Stimulated activated effector memory CD8-positive, alpha-beta T cell treated with anti-CD3 and anti-CD28 coated beads, Interleukin-12 subunit alpha, Interleukin-12 subunit beta, amount 100 ng/mL, for 72 hours (primary cell): ENCODE results near the gene STK11.

Experiments
- ATAC-seq: fragments of 150-1000 bp; cut with Tn5 transposase; 2 replicates; pipeline ENCODE4 v1.10.0; 2021
- DNase-seq, 2 donors: peaks; one replicate each; pipeline ENCODE4 v3.0.0; 2021 to 2022; ENCODE audit warnings: low spot score in 2 of 2
- H3K27ac Mint-ChIP-seq: one replicate; pipeline ENCODE4 v1.8.0; 2022; ENCODE audit warnings: mild to moderate bottlenecking, mixed read lengths
- H3K36me3 Mint-ChIP-seq: one replicate; pipeline ENCODE4 v1.8.0; 2022; ENCODE audit warnings: mild to moderate bottlenecking, mixed read lengths
- H3K4me1 Mint-ChIP-seq: one replicate; pipeline ENCODE4 v1.8.0; 2022; ENCODE audit warnings: mixed read lengths
- H3K4me3 Mint-ChIP-seq: one replicate; pipeline ENCODE4 v1.8.0; 2022; ENCODE audit warnings: mild to moderate bottlenecking, mixed read lengths
- H3K9me3 Mint-ChIP-seq: one replicate; pipeline ENCODE4 v1.8.0; 2022; ENCODE audit warnings: mixed read lengths

Gene STK11

DNA sequence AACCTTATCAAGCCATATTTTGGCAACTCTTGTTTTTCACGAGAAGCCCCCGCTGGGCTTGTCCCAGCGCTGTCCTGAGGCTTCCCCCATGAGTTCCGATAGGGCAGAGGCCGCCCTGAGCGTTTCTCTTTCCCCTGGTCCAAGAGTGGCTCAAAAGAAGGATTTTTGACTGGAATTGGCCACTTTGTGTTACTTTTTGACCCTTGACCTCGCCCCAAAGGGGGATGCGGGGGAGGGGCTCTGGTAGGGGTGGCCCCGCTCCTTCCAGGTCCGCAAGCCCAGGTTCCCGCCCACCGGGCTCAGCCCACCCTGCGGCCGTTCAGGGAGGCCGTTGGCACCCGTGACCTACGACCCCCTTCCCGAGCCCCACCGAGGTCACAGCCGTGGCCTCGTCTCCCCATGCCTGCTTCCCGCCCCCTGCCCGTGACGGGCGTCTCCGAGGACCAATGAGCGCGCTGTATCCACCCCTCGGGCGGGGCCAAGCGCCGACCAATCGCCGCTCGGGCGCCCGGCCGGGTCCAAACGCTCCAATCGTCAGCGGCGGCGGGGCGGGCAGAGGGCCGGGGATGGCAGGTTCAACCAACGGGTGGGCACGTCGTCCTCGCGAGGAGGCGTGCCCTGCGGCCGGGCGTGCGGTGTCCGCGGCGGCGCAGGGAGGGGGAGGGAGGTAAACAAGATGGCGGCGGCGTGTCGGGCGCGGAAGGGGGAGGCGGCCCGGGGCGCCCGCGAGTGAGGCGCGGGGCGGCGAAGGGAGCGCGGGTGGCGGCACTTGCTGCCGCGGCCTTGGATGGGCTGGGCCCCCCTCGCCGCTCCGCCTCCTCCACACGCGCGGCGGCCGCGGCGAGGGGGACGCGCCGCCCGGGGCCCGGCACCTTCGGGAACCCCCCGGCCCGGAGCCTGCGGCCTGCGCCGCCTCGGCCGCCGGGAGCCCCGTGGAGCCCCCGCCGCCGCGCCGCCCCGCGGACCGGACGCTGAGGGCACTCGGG, at the start of gene STK11:
Gene STK11, plus strand, starts transcription at position 665 of the 986 bp plus-strand sequence. CDS start 1,136 bp downstream, outside the sequence.
- H3K4me3 Mint-ChIP-seq, result peak within 1 kb of the TSS; percentile 98
- DNase-seq (peak; percentile 100), ATAC-seq (peak; percentile 97)
- peaks cover 35% of the 10 kb centered on the region for H3K4me1 Mint-ChIP-seq
- peak within 1 kb of the TSS; percentile 97 for H3K27ac Mint-ChIP-seq
- peaks cover 30% of the 10 kb centered on the region for H3K36me3 Mint-ChIP-seq
- H3K9me3 Mint-ChIP-seq, result no peaks in the 10 kb centered on the region

GRCh38 chr19:1156305-1156801, 49.2 kb upstream of the STK11 start:
- DNase-seq, result no peak
- H3K36me3 Mint-ChIP-seq, result peaks cover 24% of the 10 kb centered on the region
- H3K4me3 Mint-ChIP-seq, result no peak overlapping the region
- no peaks in the 10 kb centered on the region for H3K4me1 Mint-ChIP-seq
- H3K27ac Mint-ChIP-seq, result no peak overlapping the region
- no peak for ATAC-seq
- H3K9me3 Mint-ChIP-seq, result no peaks in the 10 kb centered on the region

DNA sequence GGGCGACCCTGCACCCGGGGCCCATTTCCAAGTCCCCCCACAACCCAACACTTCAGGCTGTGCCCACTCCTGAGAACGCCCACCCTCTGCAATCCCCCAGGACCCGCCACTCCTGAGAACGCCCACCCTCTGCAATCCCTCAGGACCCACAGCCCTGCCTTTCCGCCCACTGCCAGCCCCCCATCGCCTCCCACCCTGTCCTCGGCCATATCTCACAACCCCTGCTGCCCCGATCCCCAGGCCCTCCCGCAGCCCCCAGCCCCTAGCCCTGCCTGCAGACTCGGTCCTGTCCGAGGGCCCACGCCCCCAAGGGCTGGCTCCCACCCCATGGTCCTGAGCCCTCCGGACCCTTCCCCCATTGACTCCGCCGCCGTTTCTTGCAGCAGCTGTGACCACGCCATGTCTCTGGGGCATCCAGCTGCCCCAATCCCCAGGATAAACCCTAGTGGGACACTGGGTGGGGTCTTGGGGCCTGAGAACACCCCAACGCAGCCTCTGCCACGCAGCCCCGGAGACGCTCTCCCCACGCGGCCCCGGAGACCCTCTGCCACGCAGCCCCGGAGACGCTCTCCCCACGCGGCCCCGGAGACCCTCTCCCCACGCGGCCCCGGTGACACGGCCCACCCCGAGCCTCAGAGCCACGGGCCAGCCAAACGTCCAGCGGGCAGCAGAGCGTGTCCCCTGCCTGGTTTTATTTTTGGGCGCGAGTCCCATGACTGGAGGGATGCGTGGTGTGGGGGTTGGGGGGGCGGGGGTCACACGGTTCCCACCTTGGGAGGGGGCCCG, 48.6 kb upstream of the STK11 start:
- no peaks in the 10 kb centered on the region for H3K9me3 Mint-ChIP-seq
- peaks cover 17% of the 10 kb centered on the region for H3K36me3 Mint-ChIP-seq
- no peak for DNase-seq
- ATAC-seq, result peak; percentile 9
- no peak overlapping the region for H3K27ac Mint-ChIP-seq
- no peak overlapping the region for H3K4me3 Mint-ChIP-seq
- H3K4me1 Mint-ChIP-seq, result no peaks in the 10 kb centered on the region

GRCh38 chr19:1157931-1158884, 47.4 kb upstream of the STK11 start:
- Mint-ChIP-seq H3K4me1 (peaks cover 7% of the 10 kb centered on the region), H3K27ac (no peak overlapping the region), H3K36me3 (peaks cover 5% of the 10 kb centered on the region), H3K9me3 (no peaks in the 10 kb centered on the region), H3K4me3 (no peak overlapping the region)
- ATAC-seq, result no peak
- DNase-seq, result no peak

- no peak overlapping the region for H3K4me3 Mint-ChIP-seq
Observed at GRCh38 chr19:1158885-1159448, 46.6 kb upstream of the STK11 start.

DNA sequence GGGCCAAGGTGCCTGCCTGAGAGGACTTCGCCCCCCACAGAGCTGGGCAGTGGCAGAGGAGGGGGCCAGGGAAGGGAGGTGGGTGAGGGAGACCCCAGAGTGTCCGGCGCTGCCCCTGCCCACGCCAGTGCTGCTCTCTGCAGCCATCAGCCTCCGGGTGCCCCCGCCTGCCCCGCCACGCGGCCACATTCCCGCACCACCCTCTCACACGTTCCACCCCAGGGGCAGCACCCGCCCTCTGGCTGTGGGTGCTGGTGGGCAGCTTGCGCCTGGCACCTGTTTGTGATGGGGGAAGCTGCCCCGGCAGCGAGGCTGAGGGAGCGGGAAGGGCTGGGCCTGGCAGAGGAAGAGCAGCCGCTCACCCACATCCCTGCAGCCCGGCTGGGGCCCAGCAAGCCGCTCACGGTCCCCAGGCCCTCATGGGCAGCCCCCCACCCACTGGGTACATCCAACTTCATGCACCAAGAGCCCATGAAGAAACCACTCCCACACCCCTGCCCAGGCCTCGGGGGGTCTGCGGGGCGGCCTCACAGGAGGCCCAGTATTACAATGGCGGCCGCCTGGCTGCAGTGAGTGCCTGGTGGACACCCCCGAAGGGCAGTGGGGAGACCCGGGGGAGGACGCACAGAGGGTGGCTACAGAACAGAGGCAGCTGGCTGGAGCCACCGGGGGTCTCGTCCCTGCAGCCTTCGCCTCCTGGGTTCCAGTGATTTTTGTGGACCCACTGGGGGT, 45.5 kb upstream of the STK11 start:
- Mint-ChIP-seq H3K4me1 (peaks cover 9% of the 10 kb centered on the region), H3K9me3 (no peaks in the 10 kb centered on the region), H3K27ac (no peak overlapping the region), H3K36me3 (no peaks in the 10 kb centered on the region), H3K4me3 (no peak overlapping the region)
- DNase-seq, result no peak
- ATAC-seq, result no peak

More at GRCh38 chr19:1158885-1159448, 46.6 kb upstream of the STK11 start:
- Mint-ChIP-seq H3K9me3 (no peaks in the 10 kb centered on the region), H3K36me3 (no peaks in the 10 kb centered on the region), H3K4me1 (peaks cover 7% of the 10 kb centered on the region), H3K27ac (no peak overlapping the region)
- no peak for DNase-seq
- no peak for ATAC-seq

DNA sequence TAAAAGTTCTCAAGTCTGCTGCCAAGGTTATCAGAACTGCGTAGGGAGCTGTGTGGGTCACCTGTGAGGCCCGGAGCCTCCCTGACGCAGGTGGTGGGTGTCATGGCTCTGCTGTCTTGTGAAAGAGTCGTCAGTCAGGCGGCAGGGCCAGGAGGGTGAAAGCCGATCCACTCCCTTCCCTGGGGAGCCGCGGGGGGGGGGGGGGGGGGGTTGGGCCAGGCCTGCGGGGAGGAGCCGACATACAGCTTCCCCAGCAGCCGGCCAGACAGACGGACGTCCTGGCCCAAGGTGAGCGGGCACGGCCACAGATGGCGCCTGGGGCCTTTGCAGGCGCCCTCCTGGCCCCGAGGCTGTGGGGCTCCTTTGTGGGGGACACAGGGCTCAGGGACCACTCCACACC, 43.9 kb upstream of the STK11 start:
- Mint-ChIP-seq H3K9me3 (no peaks in the 10 kb centered on the region), H3K4me1 (peaks cover 13% of the 10 kb centered on the region), H3K27ac (no peak overlapping the region), H3K36me3 (no peaks in the 10 kb centered on the region), H3K4me3 (no peak overlapping the region)
- ATAC-seq, result no peak
- no peak for DNase-seq

- no peaks in the 10 kb centered on the region for H3K36me3 Mint-ChIP-seq
- H3K27ac Mint-ChIP-seq, result peak overlapping the region; percentile 45
- H3K4me1 Mint-ChIP-seq, result peaks cover 13% of the 10 kb centered on the region
- DNase-seq (no peak), ATAC-seq (no peak)
- H3K4me3 Mint-ChIP-seq, result no peak overlapping the region
- no peaks in the 10 kb centered on the region for H3K9me3 Mint-ChIP-seq
Observed at GRCh38 chr19:1162404-1163282, 42.9 kb upstream of the STK11 start.

DNA sequence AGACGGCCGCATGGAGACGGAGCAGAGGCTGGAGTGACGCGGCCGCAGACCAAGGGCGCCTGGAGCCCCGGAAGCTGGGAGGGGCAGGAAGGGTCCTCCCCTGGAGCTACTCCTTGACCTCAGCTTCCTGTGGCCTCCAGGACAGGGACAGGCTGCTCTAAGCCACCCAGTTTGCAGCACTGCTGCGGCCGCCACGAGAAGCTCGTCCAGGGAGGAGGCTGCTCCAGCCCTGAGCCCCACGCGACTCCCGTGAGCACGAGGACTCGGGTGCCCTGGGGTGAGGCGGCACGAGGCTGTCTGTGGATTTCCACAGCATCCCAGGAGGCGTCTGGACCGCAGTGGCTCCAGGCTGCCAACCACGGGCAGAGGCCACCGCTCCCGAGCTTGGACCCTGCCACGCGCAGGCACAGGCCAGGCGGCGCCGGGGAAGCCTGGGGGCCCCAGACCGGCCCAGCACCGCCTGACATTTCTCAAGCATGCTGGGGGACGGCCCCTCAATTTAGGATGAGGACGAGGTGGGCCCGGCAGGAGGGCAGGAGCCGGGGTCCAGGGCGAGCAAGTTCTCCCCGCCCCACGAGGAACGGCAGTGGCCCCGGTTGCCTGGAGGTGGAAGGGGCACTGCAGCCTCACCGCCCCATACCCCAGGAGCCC, 42.2 kb upstream of the STK11 start:
- ATAC-seq (no peak), DNase-seq (no peak)
- H3K4me1 Mint-ChIP-seq, result peaks cover 13% of the 10 kb centered on the region
- H3K27ac Mint-ChIP-seq, result peak overlapping the region; percentile 45
- no peaks in the 10 kb centered on the region for H3K36me3 Mint-ChIP-seq
- no peak overlapping the region for H3K4me3 Mint-ChIP-seq
- no peaks in the 10 kb centered on the region for H3K9me3 Mint-ChIP-seq

DNA sequence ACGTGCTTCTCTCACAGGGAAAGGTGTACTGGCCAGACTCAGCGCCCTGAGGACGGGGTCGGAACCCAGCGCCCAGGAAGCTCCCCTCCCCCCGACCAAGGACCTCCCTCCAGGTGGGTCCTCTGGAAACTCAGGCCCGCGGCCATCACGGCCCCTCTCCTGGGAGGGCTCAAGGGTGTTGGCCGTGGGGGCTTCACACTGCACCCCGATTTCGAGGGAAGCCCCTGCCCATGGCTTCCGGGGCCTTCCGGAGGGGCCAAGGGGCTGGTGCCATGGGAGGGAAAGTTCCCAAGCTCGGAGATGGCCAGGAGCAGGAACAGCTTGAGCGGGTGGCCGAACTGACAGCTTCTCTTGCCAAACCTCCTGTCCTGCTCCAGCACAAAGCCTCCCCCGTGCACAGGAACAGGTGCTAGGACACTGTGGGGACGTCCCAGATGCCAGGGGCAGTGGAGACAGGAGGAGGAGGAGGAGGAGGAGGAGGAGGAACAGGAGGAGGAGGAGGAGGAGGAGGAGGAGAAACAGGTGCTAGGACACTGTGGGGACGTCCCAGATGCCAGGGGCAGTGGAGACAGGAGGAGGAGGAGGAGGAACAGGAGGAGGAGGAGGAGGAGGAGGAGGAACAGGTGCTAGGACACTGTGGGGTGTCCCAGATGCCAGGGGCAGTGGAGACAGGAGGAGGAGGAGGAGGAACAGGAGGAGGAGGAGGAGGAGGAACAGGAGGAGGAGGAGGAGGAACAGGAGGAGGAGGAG, 41.5 kb upstream of the STK11 start:
- Mint-ChIP-seq H3K4me1 (peaks cover 13% of the 10 kb centered on the region), H3K27ac (peak overlapping the region; percentile 34), H3K9me3 (no peaks in the 10 kb centered on the region), H3K4me3 (no peak overlapping the region), H3K36me3 (no peaks in the 10 kb centered on the region)
- DNase-seq, result no peak
- no peak for ATAC-seq

DNA sequence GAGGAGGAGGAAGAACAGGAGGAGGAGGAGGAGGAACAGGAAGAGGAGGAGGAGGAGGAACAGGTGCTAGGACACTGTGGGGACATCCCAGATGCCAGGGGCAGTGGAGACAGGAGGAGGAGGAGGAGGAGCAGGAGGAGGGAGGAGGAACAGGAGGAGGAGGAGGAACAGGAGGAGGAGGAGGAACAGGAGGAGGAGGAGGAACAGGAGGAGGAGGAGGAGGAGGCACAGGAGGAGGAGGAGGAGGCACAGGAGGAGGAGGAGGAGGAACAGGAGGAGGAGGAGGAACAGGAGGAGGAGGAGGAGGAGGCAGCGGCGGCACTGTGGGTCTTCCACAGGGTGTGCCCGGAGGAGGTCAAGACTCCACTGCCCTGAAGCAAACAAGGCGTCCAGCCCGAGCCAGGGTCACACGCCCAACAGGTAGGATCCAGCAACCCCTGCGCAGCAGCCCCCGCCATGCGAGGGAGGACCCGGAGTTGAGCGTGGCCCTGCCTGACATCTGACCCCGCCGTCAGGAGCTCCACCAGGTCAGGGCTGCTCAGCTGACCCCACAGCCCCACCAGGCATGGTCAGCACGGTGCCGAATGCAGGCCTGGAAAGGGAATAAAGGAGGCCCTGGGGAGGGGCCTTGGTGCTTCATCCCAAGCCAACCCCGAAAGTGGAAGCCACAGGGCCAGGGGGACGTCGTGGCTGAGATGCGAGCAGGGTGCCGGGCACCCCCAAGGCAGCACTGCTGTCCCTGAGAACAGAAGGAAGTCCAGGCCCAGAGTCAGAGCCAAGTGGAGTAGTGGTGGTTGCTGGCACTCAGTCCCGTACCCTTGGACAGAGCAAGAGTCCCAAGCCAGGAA, 40.7 kb upstream of the STK11 start:
- Mint-ChIP-seq H3K9me3 (no peaks in the 10 kb centered on the region), H3K4me1 (peaks cover 17% of the 10 kb centered on the region), H3K36me3 (peaks cover 3% of the 10 kb centered on the region), H3K27ac (peak overlapping the region; percentile 61), H3K4me3 (no peak overlapping the region)
- DNase-seq (no peak), ATAC-seq (no peak)
